ENCODE data around the gene FLACC1. TPM values are rescaled to one million over a fixed set of nuclear protein-coding genes. Genes with fewer than 3 reads are reported as not detected.

FLACC1 gene, protein sequence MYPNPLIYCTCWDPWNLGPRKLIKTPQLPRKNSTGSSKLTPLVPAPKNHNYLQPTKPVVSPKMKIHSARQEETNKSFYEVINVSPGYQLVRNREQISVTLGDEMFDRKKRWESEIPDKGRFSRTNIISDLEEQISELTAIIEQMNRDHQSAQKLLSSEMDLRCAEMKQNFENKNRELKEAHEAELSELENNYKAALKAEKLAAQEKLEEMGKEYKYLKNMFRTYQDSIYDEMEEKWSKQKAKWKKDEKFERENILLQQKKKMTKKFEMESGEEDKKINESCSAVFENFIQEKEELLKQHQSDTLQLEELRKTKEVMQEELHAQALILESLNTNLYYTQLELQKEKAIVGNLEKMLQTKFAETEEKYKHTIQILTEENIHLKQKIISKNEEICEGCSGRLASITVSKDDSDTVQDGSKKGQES
- total RNA-seq = 0.28 and 0.74 TPM in 2 replicates

DNA sequence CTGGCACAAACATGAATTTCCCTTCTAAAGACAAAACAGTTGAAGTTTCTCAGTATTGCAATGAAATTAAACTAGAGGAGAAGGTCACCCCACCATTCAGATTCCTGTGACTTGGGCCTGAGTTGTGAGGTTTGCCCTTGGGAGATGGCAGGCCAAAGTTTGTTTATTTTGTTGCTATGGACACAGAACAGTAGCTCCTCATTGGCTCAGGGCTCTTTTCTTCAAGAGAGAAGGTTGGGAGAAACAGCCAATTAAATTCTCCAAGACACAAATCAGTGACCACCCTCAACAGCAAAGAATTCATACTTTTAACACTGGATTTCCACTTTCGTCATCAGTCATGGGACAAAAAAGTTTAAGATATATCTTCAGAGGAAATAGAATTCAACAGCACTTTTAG, at the start of gene FLACC1:
Gene FLACC1, minus strand, starts transcription at position 125 of the 400 bp plus-strand sequence. CDS start 5,941 bp downstream, outside the sequence.

DNA sequence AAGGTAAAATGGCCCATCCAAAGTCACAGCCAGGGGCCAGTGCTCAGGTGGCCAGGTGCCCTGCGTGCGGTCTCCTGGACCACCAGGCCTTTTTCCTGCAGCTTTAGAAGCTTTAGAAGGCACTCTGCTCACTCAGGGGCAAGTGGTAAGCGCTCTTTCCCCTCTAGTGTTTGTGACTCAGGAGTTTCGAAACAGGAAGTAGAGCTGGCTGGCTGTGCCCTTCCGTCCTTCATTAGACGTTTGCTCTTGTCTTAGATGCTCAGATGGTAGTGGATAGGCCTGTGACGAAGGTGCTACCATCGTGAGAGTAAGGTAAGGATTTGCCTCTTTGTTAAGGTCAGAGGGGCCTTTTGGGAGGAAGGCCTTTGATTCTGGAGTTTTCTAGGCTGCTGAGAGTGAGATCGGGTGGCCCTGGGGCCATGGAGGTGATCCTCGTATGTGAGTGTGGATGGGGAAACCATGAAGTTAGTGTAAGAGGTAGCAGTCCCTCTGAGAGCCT, 96.8 kb downstream of the FLACC1 start, which contains the start of gene CASP8:
Gene CASP8, plus strand, starts transcription at position 235 of the 499 bp plus-strand sequence. CDS start 5,951 bp downstream, outside the sequence.

Other genes starting within 250 kb of the FLACC1 start
- gene CFLAR, start 241.2 kb downstream of the FLACC1 start, total RNA-seq = 61.7 and 105 TPM in 2 replicates
- gene CASP10, start 174.2 kb downstream of the FLACC1 start, total RNA-seq = 6.4 and 9.1 TPM in 2 replicates
- 19.1 and 21.5 TPM in 2 replicates for gene CASP8, start 96.8 kb downstream of the FLACC1 start, total RNA-seq
- 32.4 and 36.8 TPM in 2 replicates for gene TRAK2, start 94.1 kb upstream of the FLACC1 start, total RNA-seq
- gene STRADB, start 94.4 kb upstream of the FLACC1 start, total RNA-seq = 37.1 and 44.5 TPM in 2 replicates